GM21390 (cell line): Measurements from ENCODE around the gene PCDHA3.
"Not testable (repeated sequence)": the region's sequence is repeated elsewhere in the genome, so short reads cannot be mapped to it uniquely, and the experiment has no call there.

Experiments used
- ATAC-seq: cut with Tn5 transposase; IDR thresholded peaks from one replicate; pipeline ENCODE4 v1.9.1; 2021; ENCODE audit not compliant: unreplicated experiment

PCDHA3 gene

GRCh38 chr5:140808889-140809291 is 8.0 kb downstream of the PCDHA3 start:
- ATAC-seq, result no peak

- no peak for ATAC-seq
Observed at GRCh38 chr5:140821375-140822280, 20.8 kb downstream of the PCDHA3 start, which contains the start of gene PCDHA5. Gene PCDHA5 (plus strand): TSS chr5:140821613.

DNA sequence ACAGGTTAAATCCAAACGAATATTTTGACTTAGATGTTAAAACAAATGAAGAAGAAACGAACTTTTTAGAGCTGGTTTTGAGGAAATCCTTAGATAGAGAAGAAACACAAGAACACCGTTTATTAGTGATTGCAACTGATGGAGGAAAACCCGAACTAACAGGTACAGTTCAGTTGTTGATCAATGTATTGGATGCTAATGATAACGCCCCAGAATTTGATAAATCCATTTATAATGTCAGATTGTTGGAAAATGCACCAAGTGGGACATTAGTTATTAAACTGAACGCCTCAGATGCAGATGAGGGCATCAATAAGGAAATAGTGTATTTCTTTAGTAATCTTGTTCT is 21.4 kb downstream of the PCDHA3 start:
- no peak for ATAC-seq

DNA sequence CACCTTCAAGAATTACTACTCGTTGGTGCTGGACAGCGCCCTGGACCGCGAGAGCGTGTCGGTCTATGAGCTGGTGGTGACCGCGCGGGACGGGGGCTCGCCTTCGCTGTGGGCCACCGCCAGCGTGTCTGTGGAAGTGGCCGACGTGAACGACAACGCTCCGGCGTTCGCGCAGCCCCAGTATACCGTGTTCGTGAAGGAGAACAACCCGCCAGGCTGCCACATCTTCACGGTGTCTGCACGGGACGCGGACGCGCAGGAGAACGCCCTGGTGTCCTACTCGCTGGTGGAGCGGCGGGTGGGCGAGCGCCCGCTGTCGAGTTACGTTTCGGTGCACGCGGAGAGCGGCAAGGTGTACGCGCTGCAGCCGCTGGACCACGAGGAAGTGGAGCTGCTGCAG is 22.1 kb downstream of the PCDHA3 start:
- not testable (repeated sequence) for ATAC-seq

DNA sequence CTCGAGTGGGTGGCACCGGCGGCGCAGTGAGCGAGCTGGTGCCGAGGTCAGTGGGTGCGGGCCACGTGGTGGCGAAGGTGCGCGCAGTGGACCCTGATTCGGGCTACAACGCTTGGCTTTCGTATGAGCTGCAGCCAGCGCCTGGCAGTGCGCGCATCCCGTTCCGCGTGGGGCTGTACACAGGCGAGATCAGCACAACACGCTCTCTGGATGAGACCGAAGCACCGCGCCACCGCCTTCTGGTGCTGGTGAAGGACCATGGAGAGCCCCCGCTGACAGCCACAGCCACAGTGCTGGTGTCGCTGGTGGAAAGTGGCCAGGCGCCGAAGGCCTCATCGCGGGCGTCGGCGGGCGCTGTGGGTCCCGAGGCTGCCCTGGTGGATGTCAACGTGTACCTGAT is 22.6 kb downstream of the PCDHA3 start:
- ATAC-seq, result no peak

- ATAC-seq, result no peak
Observed at GRCh38 chr5:140827704-140828361, 27.0 kb downstream of the PCDHA3 start, which contains the start of gene PCDHA6. Gene PCDHA6 (plus strand): TSS chr5:140827960. CDS start chr5:140828092, 132 bp downstream.

DNA sequence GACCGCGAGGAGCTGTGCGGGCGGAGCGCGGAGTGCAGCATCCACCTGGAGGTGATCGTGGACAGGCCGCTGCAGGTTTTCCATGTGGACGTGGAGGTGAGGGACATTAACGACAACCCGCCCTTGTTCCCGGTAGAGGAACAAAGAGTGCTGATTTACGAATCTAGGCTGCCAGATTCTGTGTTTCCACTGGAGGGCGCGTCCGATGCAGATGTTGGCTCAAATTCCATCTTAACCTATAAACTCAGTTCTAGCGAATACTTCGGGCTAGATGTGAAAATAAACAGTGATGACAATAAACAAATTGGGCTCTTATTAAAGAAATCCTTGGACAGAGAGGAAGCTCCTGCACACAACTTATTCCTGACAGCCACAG is 27.5 kb downstream of the PCDHA3 start:
- ATAC-seq, result no peak

DNA sequence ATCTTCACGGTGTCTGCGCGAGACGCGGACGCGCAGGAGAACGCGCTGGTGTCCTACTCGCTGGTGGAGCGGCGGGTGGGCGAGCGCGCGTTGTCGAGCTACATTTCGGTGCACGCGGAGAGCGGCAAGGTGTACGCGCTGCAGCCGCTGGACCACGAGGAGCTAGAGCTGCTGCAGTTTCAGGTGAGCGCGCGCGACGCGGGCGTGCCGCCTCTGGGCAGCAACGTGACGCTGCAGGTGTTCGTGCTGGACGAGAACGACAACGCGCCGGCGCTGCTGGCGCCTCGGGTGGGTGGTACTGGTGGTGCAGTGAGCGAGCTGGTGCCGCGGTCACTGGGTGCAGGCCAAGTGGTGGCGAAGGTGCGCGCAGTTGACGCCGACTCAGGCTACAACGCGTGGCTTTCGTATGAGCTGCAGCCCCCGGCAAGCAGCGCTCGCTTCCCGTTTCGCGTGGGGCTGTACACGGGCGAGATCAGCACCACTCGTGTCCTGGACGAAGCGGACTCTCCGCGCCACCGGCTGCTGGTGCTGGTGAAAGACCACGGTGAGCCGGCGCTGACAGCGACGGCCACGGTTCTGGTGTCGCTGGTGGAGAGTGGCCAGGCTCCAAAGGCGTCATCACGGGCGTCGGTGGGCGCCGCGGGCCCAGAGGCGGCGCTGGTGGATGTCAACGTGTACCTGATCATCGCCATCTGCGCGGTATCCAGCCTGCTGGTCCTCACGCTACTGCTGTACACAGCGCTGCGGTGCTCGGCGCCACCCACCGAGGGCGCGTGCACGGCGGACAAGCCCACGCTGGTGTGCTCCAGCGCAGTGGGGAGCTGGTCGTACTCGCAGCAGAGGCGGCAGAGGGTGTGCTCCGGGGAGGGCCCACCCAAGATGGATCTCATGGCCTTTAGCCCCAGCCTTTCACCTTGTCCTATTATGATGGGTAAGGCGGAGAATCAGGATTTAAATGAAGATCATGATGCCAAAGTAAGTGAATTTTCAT is 28.9 kb downstream of the PCDHA3 start:
- ATAC-seq, result not testable (repeated sequence)

GRCh38 chr5:140833993-140834392 is 33.1 kb downstream of the PCDHA3 start, which contains the start of gene PCDHA7:
Gene PCDHA7 (plus strand): TSS chr5:140834269. CDS start chr5:140834384, 115 bp downstream.
- ATAC-seq, result no peak

DNA sequence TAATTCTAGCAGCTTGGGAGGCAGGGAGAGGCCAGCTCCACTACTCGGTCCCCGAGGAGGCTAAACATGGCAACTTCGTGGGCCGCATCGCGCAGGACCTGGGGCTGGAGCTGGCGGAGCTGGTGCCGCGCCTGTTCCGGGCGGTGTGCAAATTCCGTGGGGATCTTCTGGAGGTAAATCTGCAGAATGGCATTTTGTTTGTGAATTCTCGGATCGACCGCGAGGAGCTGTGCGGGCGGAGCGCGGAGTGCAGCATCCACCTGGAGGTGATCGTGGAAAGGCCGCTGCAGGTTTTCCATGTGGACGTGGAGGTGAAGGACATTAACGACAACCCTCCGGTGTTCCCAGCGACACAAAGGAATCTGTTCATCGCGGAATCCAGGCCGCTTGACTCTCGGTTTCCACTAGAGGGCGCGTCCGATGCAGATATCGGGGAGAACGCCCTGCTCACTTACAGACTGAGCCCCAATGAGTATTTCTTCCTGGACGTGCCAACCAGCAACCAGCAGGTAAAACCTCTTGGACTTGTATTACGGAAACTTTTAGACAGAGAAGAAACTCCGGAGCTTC is 33.7 kb downstream of the PCDHA3 start:
- not testable (repeated sequence) for ATAC-seq

DNA sequence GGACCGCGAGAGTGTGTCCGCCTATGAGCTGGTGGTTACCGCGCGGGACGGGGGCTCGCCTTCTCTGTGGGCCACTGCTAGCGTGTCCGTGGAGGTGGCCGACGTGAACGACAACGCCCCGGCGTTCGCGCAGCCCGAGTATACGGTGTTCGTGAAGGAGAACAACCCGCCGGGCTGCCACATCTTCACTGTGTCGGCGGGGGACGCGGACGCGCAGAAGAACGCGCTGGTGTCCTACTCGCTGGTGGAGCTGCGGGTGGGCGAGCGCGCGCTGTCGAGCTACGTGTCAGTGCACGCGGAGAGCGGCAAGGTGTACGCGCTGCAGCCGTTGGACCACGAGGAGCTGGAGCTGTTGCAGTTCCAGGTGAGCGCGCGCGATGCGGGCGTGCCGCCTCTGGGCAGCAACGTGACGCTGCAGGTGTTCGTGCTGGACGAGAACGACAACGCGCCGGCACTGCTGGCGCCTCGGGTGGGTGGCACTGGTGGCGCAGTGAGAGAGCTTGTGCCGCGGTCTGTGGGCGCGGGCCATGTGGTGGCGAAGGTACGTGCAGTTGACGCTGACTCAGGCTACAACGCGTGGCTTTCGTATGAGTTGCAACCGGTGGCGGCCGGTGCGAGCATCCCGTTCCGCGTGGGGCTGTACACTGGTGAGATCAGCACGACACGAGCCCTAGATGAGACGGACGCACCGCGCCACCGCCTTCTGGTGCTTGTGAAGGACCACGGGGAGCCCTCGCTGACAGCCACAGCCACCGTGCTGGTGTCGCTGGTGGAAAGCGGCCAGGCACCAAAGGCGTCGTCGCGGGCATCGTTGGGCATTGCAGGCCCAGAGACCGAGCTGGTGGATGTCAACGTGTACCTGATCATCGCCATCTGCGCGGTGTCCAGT is 35.0 kb downstream of the PCDHA3 start:
- ATAC-seq, result no peak

GRCh38 chr5:140840978-140841962 is 40.4 kb downstream of the PCDHA3 start, which contains the start of gene PCDHA8:
Gene PCDHA8 (plus strand): TSS chr5:140841187. CDS start chr5:140841322, 135 bp downstream.
- ATAC-seq, result no peak

- ATAC-seq, result no peak
Observed at GRCh38 chr5:140842798-140843733, 42.2 kb downstream of the PCDHA3 start.

- ATAC-seq, result not testable (repeated sequence)
Observed at GRCh38 chr5:140848139-140849102, 47.6 kb downstream of the PCDHA3 start, which contains the start of gene PCDHA9. Gene PCDHA9 (plus strand): TSS chr5:140848382. CDS start chr5:140848496, 114 bp downstream.

DNA sequence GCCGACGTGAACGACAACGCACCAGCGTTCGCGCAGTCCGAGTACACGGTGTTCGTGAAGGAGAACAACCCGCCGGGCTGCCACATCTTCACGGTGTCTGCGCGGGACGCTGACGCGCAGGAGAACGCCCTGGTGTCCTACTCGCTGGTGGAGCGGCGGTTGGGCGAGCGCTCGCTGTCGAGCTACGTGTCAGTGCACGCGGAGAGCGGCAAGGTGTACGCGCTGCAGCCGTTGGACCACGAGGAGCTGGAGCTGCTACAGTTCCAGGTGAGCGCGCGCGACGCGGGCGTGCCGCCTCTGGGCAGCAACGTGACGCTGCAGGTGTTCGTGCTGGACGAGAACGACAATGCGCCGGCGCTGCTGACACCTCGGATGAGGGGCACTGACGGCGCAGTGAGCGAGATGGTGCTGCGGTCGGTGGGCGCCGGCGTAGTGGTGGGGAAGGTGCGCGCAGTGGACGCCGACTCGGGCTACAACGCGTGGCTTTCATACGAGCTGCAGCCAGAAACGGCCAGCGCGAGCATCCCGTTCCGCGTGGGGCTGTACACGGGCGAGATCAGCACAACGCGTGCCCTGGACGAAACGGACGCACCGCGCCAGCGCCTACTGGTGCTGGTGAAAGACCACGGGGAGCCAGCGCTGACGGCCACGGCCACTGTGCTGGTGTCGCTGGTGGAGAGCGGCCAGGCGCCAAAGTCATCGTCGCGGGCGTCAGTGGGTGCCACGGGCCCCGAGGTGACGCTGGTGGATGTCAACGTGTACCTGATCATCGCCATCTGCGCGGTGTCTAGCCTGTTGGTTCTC is 49.2 kb downstream of the PCDHA3 start:
- not testable (repeated sequence) for ATAC-seq
